HPDE6-E6E7 (cell line): ENCODE measurements around the gene TCEAL7.
"Not testable (repeated sequence)": the region's sequence is repeated elsewhere in the genome, so short reads cannot be mapped to it uniquely, and the experiment has no call there.

Source experiments
- DNase-seq: peaks from one replicate; pipeline ENCODE4 v3.0.0; 2011; ENCODE audit warnings: missing footprints; ENCODE audit errors: extremely low spot score

The TCEAL7 gene

GRCh38 chrX:103329991-103330390, at the start of gene TCEAL7:
Gene TCEAL7 (plus strand): TSS chrX:103330239. CDS start chrX:103331404, 1,165 bp downstream.
- DNase-seq: no peak

- no peak for DNase-seq
These were observed 36.9 kb upstream of the TCEAL7 start for GRCh38 chrX:103293118-103293517.

- DNase-seq: no peak
These were observed 25.3 kb upstream of the TCEAL7 start for GRCh38 chrX:103304705-103305104.

- DNase-seq: not testable (repeated sequence)
These were observed 24.4 kb upstream of the TCEAL7 start for GRCh38 chrX:103305666-103306065.

GRCh38 chrX:103309860-103310554, 20.0 kb upstream of the TCEAL7 start:
- no peak for DNase-seq

- DNase-seq: peak; percentile 69
These were observed 19.3 kb upstream of the TCEAL7 start, which contains the start of gene BEX2 for GRCh38 chrX:103310555-103311398. Gene BEX2 (minus strand): TSS chrX:103310990. CDS start chrX:103309976, 1,014 bp downstream.

- DNase-seq: no peak
These were observed 18.6 kb upstream of the TCEAL7 start for GRCh38 chrX:103311399-103311780.

- DNase-seq: no peak
These were observed 746 bp downstream of the TCEAL7 start for GRCh38 chrX:103330681-103331288.

- no peak for DNase-seq
These were observed 8.6 kb downstream of the TCEAL7 start for GRCh38 chrX:103338663-103339062.

GRCh38 chrX:103343105-103343504, 13.1 kb downstream of the TCEAL7 start:
- DNase-seq: no peak

GRCh38 chrX:103344606-103345005, 14.6 kb downstream of the TCEAL7 start:
- no peak for DNase-seq

GRCh38 chrX:103347682-103348397, 17.8 kb downstream of the TCEAL7 start:
- no peak for DNase-seq

- no peak for DNase-seq
These were observed 26.2 kb downstream of the TCEAL7 start, which contains the start of gene TCEAL9 for GRCh38 chrX:103356130-103356798. Gene TCEAL9 (plus strand): TSS chrX:103356506. CDS start chrX:103357685, 1,179 bp downstream.

GRCh38 chrX:103356858-103357257, 26.8 kb downstream of the TCEAL7 start:
- DNase-seq: no peak

GRCh38 chrX:103357871-103358270, 27.8 kb downstream of the TCEAL7 start:
- no peak for DNase-seq

GRCh38 chrX:103359605-103360004, 29.6 kb downstream of the TCEAL7 start:
- not testable (repeated sequence) for DNase-seq

GRCh38 chrX:103360092-103360491, 30.1 kb downstream of the TCEAL7 start:
- no peak for DNase-seq

- no peak for DNase-seq
These were observed 30.9 kb downstream of the TCEAL7 start for GRCh38 chrX:103360916-103361315.

GRCh38 chrX:103361798-103362197, 31.8 kb downstream of the TCEAL7 start:
- no peak for DNase-seq

GRCh38 chrX:103362474-103362873, 32.4 kb downstream of the TCEAL7 start:
- no peak for DNase-seq

- no peak for DNase-seq
These were observed 33.0 kb downstream of the TCEAL7 start for GRCh38 chrX:103363046-103363445.
